Fibroblast of skin of left biceps (primary cell): ENCODE results near the gene TPST2.

Experiments
- DNase-seq, 2 experiments: peaks; one replicate each; pipeline ENCODE4 v3.0.0-alpha.2; 2013; ENCODE audit warnings: low read depth in 2 of 2

Gene TPST2

GRCh38 chr22:26555478-26555877, 34.5 kb downstream of the TPST2 start:
- no peak for DNase-seq

GRCh38 chr22:26554956-26555355, 35.0 kb downstream of the TPST2 start:
- DNase-seq, result no peak

DNA sequence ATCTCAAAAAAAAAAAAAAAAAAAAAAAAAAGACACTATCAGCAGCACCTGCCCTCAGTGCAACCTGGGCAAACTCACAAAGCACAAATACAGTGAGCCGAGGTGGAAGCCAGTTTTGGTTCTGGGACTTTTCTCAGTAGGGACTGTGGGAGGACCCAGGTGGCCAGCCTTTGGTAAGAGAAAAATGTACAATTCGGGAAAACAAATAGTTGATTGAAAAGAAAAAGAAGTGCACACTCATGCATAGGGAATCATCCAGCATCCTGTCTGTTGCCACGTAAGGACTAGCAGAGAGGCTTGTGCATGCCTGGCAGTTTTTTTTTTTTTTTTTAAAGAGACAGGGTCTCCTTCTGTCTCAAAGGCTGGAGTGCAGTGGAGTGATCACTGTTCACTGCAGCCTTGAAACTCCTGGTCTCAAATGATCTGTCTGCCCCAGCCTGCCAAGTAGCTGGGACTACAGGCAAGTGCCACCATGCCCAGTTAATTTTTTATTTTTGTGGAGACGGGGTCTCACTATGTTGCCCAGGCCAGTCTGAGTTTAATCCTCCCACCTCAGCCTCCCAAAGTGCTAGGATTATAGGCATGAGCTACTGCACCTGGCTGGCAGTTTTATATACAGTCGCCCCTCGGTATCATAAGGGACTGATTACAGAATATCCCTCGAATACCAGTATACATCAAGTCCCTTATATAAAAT, 36.7 kb downstream of the TPST2 start:
- DNase-seq, result peak; percentile 72 to 75

DNA sequence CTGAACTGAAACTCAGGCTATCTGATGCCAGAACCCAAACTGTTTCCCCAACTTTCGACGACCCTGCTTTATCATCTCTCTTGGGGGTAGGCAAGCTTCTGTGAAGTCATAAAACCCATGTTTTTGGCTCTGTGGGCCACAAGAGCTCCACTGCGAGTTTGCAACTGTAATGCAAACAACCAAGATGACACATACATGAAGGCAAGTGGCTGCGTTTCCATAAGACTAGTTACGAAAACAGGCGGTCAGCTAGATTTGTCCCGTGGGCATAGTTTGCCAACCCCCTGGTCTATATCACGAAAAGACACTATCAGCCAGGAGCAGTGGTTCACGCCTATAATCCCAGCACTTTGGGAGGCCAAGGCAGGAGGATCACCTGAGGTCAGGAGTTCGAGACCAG, 37.5 kb downstream of the TPST2 start:
- no peak for DNase-seq

GRCh38 chr22:26551568-26551967, 38.4 kb downstream of the TPST2 start:
- DNase-seq, result no peak

DNA sequence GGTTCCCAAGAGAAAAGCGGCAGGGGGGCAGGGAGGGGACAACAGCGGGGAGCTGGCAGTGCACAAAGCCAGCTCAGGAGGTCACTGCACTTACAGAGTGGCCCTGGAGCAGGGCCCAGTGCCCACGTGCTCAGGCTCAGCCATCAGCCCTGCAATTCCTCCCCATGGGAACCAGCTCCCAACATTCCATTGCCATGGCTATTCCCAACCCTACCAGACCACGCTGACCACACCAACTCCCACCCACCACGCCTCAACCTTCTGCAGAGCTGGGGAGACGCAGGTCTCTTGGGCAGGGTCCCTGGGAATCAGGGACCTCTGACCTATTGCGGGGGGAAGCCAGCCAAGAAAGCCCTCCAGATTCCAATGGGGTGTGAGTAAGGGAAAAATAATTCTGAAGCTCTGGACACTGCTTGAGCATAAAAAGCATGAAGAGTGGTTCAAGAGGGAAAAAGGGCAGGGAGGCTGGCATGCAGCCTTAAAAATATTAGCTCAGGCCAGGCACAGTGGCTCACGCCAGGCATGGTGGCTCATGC, 39.4 kb downstream of the TPST2 start:
- peak in 1 of 2 experiments; percentile 25 for DNase-seq

DNA sequence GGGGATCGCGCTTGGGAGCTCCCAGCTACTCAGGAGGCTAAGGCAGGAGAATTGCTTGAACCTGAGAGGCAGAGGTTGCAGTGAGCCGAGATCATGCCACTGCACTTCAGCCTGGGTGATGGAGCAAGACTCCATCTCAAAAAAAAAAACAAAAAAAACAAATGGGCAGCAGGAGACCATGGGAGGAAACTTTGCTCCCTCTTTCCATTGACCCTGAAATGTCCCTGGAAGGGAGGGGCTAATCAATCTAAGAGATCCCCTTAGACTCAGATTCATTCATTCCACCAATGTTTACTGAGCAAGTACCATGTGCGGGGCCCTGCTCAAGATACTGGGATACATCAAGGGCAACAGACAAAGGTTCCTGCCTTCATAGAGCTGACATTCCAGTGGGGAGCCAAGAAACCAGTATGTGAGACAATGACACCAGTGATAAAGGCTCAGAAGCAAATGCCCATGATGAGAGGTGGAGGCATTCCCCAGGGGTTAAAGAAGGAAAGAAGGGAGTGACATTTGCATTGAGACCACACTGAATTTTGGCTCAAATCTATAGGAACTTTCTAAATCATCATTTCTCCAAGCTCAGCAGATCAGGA, 39.9 kb downstream of the TPST2 start:
- no peak for DNase-seq

- DNase-seq, result no peak
Measured at GRCh38 chr22:26548984-26549383, 40.9 kb downstream of the TPST2 start.

- no peak for DNase-seq
Measured at GRCh38 chr22:26548303-26548702, 41.6 kb downstream of the TPST2 start.

GRCh38 chr22:26547837-26548236, 42.1 kb downstream of the TPST2 start:
- no peak for DNase-seq

- no peak for DNase-seq
Measured at GRCh38 chr22:26547426-26547825, 42.5 kb downstream of the TPST2 start.

GRCh38 chr22:26546282-26546681, 43.6 kb downstream of the TPST2 start:
- no peak for DNase-seq

- DNase-seq, result no peak
Measured at GRCh38 chr22:26545827-26546226, 44.1 kb downstream of the TPST2 start.

DNA sequence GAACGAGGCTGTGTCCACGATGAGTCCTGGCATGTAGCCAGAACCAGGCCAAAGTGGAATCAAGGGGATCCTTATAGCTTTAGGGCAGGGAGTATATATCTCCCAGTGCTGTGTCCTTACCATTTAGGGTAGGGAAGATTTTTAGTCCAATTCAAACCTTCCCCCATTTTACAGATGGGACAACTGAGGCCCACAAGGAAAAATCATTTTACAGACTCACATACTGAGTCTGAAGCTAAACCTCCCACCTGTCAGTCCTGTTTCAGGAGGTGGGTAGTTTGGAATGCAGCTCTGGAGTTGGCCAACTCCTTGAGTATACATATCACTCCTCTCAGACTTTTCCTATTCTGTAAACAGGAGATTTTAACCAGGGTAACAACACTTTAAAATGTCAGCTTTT, 44.5 kb downstream of the TPST2 start:
- no peak for DNase-seq

GRCh38 chr22:26544489-26544888, 45.4 kb downstream of the TPST2 start:
- no peak for DNase-seq

- no peak for DNase-seq
Measured at GRCh38 chr22:26542831-26543230, 47.1 kb downstream of the TPST2 start.

GRCh38 chr22:26541167-26541819, 48.6 kb downstream of the TPST2 start:
- no peak for DNase-seq

DNA sequence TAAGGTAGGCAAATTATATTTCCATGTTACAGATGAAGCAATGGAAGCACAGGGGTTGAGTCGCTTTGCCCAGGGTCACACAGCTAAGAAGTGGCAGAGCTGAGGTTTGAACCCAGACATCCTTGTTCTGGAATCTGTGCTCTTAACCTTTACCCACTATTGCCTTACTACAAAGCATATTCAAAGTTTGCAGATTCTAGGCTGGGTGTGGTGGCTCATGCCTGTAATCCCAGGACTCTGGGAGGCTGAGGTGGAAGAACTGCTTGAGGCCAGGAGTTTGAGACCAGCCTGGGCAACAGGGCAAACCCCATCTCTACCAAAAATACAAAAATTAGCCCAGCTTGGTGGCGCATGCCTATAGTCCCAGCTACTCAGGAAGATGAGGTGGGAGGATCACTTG, 49.8 kb downstream of the TPST2 start:
- no peak for DNase-seq

DNA sequence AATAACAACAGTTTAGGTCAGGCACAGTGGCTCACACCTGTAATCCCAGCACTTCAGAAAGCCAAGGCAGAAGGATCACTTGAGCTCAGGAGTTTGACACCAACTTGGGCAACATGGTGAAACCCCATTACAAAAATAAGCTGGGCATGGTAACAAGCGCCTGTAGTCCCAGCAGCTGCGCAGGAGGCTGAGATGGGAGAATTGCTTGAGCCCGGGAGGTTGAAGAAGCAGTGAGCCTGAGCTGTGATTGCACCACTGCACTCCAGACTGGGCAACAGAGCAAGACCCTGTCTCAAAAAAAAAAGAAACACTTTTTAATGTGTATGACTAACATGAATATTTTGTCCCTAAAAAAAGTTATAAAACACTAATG, 53.2 kb downstream of the TPST2 start:
- DNase-seq, result no peak

DNA sequence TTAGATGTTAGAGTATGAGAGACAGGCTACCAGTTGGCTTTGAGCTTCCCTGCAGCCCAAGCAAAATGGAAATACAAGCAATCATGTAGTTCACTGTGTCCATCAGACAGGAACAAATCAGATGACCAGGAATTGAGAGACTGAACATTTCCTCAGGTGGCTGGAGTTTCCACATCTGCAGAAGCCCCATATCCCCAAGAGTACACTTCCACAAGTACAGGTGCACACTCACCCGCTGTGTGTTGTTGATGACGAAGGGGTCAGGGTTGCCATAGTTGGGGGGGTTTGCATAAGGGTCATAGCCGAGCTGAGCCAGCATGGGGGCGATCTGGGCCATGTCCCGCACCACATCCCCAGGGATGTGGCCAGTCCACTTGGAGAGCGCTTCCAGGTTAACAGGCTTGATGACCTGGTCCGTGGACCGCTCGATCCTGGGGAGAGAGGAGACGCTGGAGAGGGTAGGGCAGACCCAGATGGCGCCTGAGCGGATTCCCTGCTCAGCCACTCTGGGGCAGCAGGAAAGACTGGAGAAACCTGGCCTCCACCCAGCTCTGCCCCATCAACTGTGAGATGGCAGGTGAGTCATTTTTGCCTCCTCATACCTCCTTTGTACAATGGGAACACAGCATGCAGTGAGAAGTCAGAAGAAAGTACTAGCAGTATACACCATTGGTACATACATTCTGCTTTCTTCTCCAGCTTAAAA, 53.7 kb downstream of the TPST2 start:
- no peak for DNase-seq

DNA sequence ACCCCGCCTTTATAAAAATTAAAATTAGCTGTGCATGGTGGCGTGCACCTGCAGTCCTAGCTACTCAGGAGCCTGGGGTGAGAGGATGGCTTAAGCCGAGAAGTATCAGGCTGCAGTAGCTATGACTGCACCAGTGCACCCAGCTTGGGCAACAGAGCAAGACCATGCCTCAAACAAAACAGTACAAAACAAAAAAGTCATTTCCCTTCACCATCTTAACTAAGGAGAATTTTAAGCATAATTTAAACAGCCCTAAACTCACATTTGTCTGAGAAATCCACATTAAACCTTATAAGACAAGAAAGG, 54.4 kb downstream of the TPST2 start:
- DNase-seq, result no peak

- DNase-seq, result no peak
Measured at GRCh38 chr22:26534874-26535602, 54.9 kb downstream of the TPST2 start.
